HEK293 (cell line): ENCODE measurements around the gene DCP1B.

Source experiments
- YY1 ChIP-seq: fragments of 450-650 bp; formaldehyde crosslinking; IDR thresholded peaks from 2 replicates; pipeline ENCODE4 v1.5.1; 2018; ENCODE audit warnings: missing biosample characterization, missing genetic modification characterization
- ZFP37 ChIP-seq: fragments of 450-650 bp; formaldehyde crosslinking; IDR thresholded peaks from 2 replicates; pipeline ENCODE4 v1.5.1; 2016; ENCODE audit warnings: missing biosample characterization, missing genetic modification characterization
- ZNF138 ChIP-seq: fragments of 450-650 bp; formaldehyde crosslinking; IDR thresholded peaks from 2 replicates; pipeline ENCODE4 v1.5.1; 2016; ENCODE audit warnings: missing biosample characterization, missing genetic modification characterization, borderline replicate concordance
- ZNF501 ChIP-seq: fragments of 450-650 bp; formaldehyde crosslinking; IDR thresholded peaks from 2 replicates; pipeline ENCODE4 v1.5.1; 2016; ENCODE audit warnings: missing biosample characterization, missing genetic modification characterization
- ZNF558 ChIP-seq: fragments of 450-650 bp; formaldehyde crosslinking; IDR thresholded peaks from 2 replicates; pipeline ENCODE4 v1.5.1; 2016; ENCODE audit warnings: missing biosample characterization, missing genetic modification characterization
- ZNF747 ChIP-seq: fragments of 450-650 bp; formaldehyde crosslinking; IDR thresholded peaks from 2 replicates; pipeline ENCODE4 v1.5.1; 2016; ENCODE audit warnings: missing biosample characterization, missing genetic modification characterization
- TF ChIP-seq, protein P1 (sequence below): fragments of 450-650 bp; formaldehyde crosslinking; IDR thresholded peaks from 2 replicates; pipeline ENCODE4 v1.5.1; 2016; ENCODE audit warnings: missing biosample characterization, missing genetic modification characterization
- TF ChIP-seq, protein P2 (sequence below): sonication (generic); formaldehyde crosslinking; IDR thresholded peaks from 2 replicates; pipeline ENCODE4 v1.8.1; 2022; ENCODE audit warnings: mild to moderate bottlenecking, moderate library complexity, missing genetic modification reagents
- TF ChIP-seq, protein P3 (sequence below): fragments of 450-650 bp; formaldehyde crosslinking; IDR thresholded peaks from 2 replicates; pipeline ENCODE4 v1.5.1; 2016; ENCODE audit warnings: missing biosample characterization, missing genetic modification characterization
- TF ChIP-seq, protein P4 (sequence below): fragments of 450-650 bp; formaldehyde crosslinking; conservative IDR thresholded peaks from 2 replicates; pipeline ENCODE4 v1.5.1; 2016; ENCODE audit warnings: low read depth, missing biosample characterization, missing genetic modification characterization

DNA sequence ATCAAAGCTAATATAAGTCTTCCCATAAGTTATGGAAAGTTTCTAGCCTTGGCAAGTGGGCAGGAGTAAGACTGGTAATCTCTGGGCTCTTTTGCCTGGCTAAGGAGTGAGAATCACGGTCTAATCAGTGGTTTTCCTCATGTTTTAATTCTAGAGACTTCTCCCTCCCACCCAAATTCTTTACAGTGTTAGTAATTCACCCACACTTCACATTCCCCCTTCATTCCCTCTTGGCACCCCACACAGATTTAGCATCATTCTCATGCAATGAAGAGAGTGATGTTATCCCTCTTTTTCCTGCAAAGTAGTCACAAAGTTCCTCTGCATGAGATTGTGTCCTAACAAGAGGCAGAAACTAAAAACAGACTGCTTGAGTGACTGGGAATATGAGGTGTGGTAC lies 57.2 kb downstream of the DCP1B start:
- no peak for TF ChIP-seq YY1 (tag by site-specific recombination)
- TF ChIP-seq, protein P1, sequence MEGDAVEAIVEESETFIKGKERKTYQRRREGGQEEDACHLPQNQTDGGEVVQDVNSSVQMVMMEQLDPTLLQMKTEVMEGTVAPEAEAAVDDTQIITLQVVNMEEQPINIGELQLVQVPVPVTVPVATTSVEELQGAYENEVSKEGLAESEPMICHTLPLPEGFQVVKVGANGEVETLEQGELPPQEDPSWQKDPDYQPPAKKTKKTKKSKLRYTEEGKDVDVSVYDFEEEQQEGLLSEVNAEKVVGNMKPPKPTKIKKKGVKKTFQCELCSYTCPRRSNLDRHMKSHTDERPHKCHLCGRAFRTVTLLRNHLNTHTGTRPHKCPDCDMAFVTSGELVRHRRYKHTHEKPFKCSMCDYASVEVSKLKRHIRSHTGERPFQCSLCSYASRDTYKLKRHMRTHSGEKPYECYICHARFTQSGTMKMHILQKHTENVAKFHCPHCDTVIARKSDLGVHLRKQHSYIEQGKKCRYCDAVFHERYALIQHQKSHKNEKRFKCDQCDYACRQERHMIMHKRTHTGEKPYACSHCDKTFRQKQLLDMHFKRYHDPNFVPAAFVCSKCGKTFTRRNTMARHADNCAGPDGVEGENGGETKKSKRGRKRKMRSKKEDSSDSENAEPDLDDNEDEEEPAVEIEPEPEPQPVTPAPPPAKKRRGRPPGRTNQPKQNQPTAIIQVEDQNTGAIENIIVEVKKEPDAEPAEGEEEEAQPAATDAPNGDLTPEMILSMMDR (tag by site-specific recombination): no peak
- TF ChIP-seq ZNF747 (tag by site-specific recombination): no peak
- no peak for TF ChIP-seq ZNF138 (tag by site-specific recombination)
- TF ChIP-seq, protein P2, sequence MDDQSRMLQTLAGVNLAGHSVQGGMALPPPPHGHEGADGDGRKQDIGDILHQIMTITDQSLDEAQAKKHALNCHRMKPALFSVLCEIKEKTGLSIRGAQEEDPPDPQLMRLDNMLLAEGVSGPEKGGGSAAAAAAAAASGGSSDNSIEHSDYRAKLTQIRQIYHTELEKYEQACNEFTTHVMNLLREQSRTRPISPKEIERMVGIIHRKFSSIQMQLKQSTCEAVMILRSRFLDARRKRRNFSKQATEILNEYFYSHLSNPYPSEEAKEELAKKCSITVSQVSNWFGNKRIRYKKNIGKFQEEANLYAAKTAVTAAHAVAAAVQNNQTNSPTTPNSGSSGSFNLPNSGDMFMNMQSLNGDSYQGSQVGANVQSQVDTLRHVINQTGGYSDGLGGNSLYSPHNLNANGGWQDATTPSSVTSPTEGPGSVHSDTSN (CRISPR knock-in tag): no peak
- no peak for TF ChIP-seq ZFP37 (tag by site-specific recombination)
- no peak for TF ChIP-seq ZNF501 (tag by site-specific recombination)
- no peak for TF ChIP-seq ZNF558 (tag by site-specific recombination)
- TF ChIP-seq, protein P3, sequence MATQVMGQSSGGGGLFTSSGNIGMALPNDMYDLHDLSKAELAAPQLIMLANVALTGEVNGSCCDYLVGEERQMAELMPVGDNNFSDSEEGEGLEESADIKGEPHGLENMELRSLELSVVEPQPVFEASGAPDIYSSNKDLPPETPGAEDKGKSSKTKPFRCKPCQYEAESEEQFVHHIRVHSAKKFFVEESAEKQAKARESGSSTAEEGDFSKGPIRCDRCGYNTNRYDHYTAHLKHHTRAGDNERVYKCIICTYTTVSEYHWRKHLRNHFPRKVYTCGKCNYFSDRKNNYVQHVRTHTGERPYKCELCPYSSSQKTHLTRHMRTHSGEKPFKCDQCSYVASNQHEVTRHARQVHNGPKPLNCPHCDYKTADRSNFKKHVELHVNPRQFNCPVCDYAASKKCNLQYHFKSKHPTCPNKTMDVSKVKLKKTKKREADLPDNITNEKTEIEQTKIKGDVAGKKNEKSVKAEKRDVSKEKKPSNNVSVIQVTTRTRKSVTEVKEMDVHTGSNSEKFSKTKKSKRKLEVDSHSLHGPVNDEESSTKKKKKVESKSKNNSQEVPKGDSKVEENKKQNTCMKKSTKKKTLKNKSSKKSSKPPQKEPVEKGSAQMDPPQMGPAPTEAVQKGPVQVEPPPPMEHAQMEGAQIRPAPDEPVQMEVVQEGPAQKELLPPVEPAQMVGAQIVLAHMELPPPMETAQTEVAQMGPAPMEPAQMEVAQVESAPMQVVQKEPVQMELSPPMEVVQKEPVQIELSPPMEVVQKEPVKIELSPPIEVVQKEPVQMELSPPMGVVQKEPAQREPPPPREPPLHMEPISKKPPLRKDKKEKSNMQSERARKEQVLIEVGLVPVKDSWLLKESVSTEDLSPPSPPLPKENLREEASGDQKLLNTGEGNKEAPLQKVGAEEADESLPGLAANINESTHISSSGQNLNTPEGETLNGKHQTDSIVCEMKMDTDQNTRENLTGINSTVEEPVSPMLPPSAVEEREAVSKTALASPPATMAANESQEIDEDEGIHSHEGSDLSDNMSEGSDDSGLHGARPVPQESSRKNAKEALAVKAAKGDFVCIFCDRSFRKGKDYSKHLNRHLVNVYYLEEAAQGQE (tag by site-specific recombination): no peak
- TF ChIP-seq, protein P4, sequence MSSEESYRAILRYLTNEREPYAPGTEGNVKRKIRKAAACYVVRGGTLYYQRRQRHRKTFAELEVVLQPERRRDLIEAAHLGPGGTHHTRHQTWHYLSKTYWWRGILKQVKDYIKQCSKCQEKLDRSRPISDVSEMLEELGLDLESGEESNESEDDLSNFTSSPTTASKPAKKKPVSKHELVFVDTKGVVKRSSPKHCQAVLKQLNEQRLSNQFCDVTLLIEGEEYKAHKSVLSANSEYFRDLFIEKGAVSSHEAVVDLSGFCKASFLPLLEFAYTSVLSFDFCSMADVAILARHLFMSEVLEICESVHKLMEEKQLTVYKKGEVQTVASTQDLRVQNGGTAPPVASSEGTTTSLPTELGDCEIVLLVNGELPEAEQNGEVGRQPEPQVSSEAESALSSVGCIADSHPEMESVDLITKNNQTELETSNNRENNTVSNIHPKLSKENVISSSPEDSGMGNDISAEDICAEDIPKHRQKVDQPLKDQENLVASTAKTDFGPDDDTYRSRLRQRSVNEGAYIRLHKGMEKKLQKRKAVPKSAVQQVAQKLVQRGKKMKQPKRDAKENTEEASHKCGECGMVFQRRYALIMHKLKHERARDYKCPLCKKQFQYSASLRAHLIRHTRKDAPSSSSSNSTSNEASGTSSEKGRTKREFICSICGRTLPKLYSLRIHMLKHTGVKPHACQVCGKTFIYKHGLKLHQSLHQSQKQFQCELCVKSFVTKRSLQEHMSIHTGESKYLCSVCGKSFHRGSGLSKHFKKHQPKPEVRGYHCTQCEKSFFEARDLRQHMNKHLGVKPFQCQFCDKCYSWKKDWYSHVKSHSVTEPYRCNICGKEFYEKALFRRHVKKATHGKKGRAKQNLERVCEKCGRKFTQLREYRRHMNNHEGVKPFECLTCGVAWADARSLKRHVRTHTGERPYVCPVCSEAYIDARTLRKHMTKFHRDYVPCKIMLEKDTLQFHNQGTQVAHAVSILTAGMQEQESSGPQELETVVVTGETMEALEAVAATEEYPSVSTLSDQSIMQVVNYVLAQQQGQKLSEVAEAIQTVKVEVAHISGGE: no peak
